Endodermal cell (in vitro differentiated cells): Measurements from ENCODE around the gene ARCN1. TPM values are rescaled to one million over a fixed set of nuclear protein-coding genes. Genes with fewer than 3 reads are reported as not detected.

ENCODE experiments used
- DNase-seq: peaks from one replicate; pipeline ENCODE4 v3.0.0-alpha.2; 2017
- H3K27ac ChIP-seq: 2 replicates; pipeline ENCODE4 v1.5.1; 2013; ENCODE audit warnings: mild to moderate bottlenecking, low read depth, low read length, moderate library complexity
- H3K27me3 ChIP-seq: 2 replicates; pipeline ENCODE4 v1.6.1; 2013; ENCODE audit warnings: mild to moderate bottlenecking, low read length, moderate library complexity; ENCODE audit not compliant: insufficient read depth, control insufficient read depth, poor library complexity, severe bottlenecking
- H3K36me3 ChIP-seq: 2 replicates; pipeline ENCODE4 v1.7.0; 2013; ENCODE audit warnings: mild to moderate bottlenecking, low read length, moderate library complexity; ENCODE audit not compliant: control insufficient read depth, insufficient read depth
- H3K4me1 ChIP-seq: one replicate; pipeline ENCODE4 v1.7.0; 2013; ENCODE audit warnings: low read length; ENCODE audit not compliant: control insufficient read depth, insufficient read depth
- H3K4me3 ChIP-seq: 2 replicates; pipeline ENCODE4 v1.5.1; 2013; ENCODE audit warnings: mild to moderate bottlenecking, low read length, moderate library complexity
- H3K9ac ChIP-seq: 2 replicates; pipeline ENCODE4 v1.6.1; 2013; ENCODE audit warnings: mild to moderate bottlenecking, low read length, moderate library complexity; ENCODE audit not compliant: poor library complexity, severe bottlenecking; ENCODE audit errors: extremely low read depth
- H3K9me3 ChIP-seq: 2 replicates; pipeline ENCODE4 v1.6.1; 2013; ENCODE audit warnings: mild to moderate bottlenecking, low read length, moderate library complexity; ENCODE audit not compliant: control insufficient read depth
- H3K27ac Mint-ChIP-seq: 2 replicates; pipeline ENCODE4 v1.8.0; 2020; ENCODE audit warnings: mixed read lengths
- H3K27me3 Mint-ChIP-seq: 2 replicates; pipeline ENCODE4 v1.8.0; 2021; ENCODE audit warnings: mild to moderate bottlenecking, mixed read lengths; ENCODE audit not compliant: insufficient read depth
- H3K36me3 Mint-ChIP-seq: 2 replicates; pipeline ENCODE4 v1.8.0; 2020; ENCODE audit warnings: low read depth, mixed read lengths
- H3K4me1 Mint-ChIP-seq: 2 replicates; pipeline ENCODE4 v1.8.0; 2020; ENCODE audit warnings: mixed read lengths
- H3K4me3 Mint-ChIP-seq: 2 replicates; pipeline ENCODE4 v1.8.0; 2020; ENCODE audit warnings: mild to moderate bottlenecking, moderate library complexity, mixed read lengths
- H3K9me3 Mint-ChIP-seq: 2 replicates; pipeline ENCODE4 v1.8.0; 2020; ENCODE audit warnings: mild to moderate bottlenecking, mixed read lengths
- WGBS, 2 experiments: methylation state at CpG; one replicate each; pipeline versions ENCODE4 v1.1.5 to v1.1.7; 2013; ENCODE audit warnings: missing lambda C conversion rate in 2 of 2, mixed read lengths in 1 of 2; ENCODE audit not compliant: insufficient coverage in 1 of 2, insufficient read length in 1 of 2; 5-methylcytosine and 5-hydroxymethylcytosine counted together
- total RNA-seq, 2 donors: library from RNA; stranded (reverse); fragmentation: NEBNext Ultra II Directional in 1 of 2; extraction: Animal tissue kit (Norgen Biotek cat#: 25700) in 1 of 2; gene quantifications; 2 replicates in 1 of 2; 3 replicates in 1 of 2; pipeline ENCODE4 v1.2.1, GENCODE V29; 2021
- TF ChIP-seq, protein P1 (sequence below): fragments of 200-600 bp; sonication (generic); conservative IDR thresholded peaks from 2 replicates; pipeline ENCODE4 v1.5.0; 2021; ENCODE audit warnings: antibody characterized with exemption, mild to moderate bottlenecking

The ARCN1 gene
- total RNA-seq, 2 donors from 2014 or later, result 130 to 161 TPM

DNA sequence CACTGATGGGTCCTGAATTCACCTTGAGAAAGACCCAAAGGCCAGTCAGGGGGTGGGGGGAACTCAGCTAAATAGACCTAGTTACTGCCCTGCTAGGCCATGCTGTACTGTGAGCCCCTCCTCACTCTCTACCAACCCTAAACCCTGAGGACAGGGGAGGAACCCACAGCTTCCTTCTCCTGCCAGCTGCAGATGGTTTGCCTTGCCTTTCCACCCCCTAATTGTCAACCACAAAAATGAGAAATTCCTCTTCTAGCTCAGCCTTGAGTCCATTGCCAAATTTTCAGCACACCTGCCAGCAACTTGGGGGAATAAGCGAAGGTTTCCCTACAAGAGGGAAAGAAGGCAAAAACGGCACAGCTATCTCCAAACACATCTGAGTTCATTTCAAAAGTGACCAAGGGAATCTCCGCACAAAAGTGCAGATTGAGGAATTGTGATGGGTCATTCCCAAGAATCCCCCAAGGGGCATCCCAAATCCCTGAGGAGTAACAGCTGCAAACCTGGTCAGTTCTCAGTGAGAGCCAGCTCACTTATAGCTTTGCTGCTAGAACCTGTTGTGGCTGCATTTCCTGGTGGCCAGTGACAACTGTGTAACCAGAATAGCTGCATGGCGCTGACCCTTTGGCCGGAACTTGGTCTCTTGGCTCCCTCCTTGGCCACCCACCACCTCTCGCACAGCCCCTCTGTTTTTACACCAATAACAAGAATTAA, 47.3 kb upstream of the ARCN1 start:
- Histone ChIP-seq H3K36me3 (peaks cover 56% of the 10 kb centered on the region), H3K9ac (no peak overlapping the region), H3K9me3 (no peaks in the 10 kb centered on the region), H3K27me3 (no peaks in the 10 kb centered on the region), H3K4me3 (no peak overlapping the region), H3K4me1 (peaks cover 7% of the 10 kb centered on the region), H3K27ac (no peak overlapping the region)
- Mint-ChIP-seq H3K4me3 (no peak overlapping the region), H3K36me3 (peaks cover 40% of the 10 kb centered on the region), H3K27me3 (no peaks in the 10 kb centered on the region), H3K27ac (no peak overlapping the region), H3K9me3 (no peaks in the 10 kb centered on the region), H3K4me1 (peaks cover 39% of the 10 kb centered on the region)
- WGBS, 2 experiments, result 96 to 97% methylated on average over 5 to 6 of the region's 6 CpGs
- TF ChIP-seq, protein P1, sequence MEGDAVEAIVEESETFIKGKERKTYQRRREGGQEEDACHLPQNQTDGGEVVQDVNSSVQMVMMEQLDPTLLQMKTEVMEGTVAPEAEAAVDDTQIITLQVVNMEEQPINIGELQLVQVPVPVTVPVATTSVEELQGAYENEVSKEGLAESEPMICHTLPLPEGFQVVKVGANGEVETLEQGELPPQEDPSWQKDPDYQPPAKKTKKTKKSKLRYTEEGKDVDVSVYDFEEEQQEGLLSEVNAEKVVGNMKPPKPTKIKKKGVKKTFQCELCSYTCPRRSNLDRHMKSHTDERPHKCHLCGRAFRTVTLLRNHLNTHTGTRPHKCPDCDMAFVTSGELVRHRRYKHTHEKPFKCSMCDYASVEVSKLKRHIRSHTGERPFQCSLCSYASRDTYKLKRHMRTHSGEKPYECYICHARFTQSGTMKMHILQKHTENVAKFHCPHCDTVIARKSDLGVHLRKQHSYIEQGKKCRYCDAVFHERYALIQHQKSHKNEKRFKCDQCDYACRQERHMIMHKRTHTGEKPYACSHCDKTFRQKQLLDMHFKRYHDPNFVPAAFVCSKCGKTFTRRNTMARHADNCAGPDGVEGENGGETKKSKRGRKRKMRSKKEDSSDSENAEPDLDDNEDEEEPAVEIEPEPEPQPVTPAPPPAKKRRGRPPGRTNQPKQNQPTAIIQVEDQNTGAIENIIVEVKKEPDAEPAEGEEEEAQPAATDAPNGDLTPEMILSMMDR, result no peak
- no peak for DNase-seq

DNA sequence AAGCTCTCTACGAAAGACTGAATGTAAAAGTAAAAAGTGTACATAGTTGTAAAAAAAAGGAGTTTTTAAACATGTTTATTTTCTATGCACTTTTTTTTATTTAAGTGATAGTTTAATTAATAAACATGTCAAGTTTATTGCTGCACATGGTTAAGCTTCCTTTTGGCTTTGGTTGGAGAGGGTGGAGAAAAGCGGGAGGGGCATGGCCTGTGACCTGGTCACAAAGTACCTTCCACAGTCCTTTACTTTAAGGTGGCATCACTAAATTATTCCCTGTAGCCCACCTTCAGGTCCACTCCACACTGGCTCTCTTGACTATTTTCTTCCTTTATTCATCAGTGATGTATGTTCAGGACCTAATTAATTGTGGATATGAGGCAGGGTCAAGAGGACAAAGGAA, 45.5 kb upstream of the ARCN1 start:
- WGBS, 2 experiments, result 95 to 100% methylated on average over 1 to 2 of the region's 2 CpGs
- no peak overlapping the region for H3K9ac ChIP-seq
- peaks cover 8% of the 10 kb centered on the region for H3K4me1 ChIP-seq
- H3K36me3 ChIP-seq, result peaks cover 39% of the 10 kb centered on the region
- no peaks in the 10 kb centered on the region for H3K27me3 Mint-ChIP-seq
- H3K27ac Mint-ChIP-seq, result no peak overlapping the region
- DNase-seq, result no peak
- peaks cover 42% of the 10 kb centered on the region for H3K4me1 Mint-ChIP-seq
- no peak overlapping the region for H3K4me3 ChIP-seq
- no peaks in the 10 kb centered on the region for H3K9me3 ChIP-seq
- no peaks in the 10 kb centered on the region for H3K27me3 ChIP-seq
- TF ChIP-seq, protein P1, result no peak
- peaks cover 24% of the 10 kb centered on the region for H3K36me3 Mint-ChIP-seq
- H3K9me3 Mint-ChIP-seq, result no peaks in the 10 kb centered on the region
- H3K4me3 Mint-ChIP-seq, result no peak overlapping the region
- no peak overlapping the region for H3K27ac ChIP-seq

DNA sequence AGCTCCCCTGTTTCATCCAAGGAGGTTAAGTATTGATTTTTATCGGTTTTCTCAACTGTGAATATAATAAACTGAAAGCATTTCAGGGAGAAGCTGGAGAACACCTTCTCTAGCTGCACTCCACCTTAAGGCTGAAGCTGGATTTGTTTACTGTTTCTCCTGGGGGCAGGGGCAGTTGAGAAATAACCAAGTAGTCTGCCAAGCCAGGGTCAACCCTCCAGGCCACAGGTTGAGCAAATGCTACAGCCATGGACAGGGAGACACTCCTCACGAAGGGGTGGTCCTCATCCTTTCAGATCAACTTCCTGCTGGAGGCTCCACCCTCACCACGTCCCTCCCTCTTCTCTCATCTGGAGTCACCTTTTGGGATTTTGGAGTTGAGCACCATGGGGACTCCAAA, 45.1 kb upstream of the ARCN1 start, which contains the start of gene TTC36:
TSS of gene TTC36 (plus strand) at position 366 of the 400 bp plus-strand sequence. CDS start at position 387, 21 bp downstream.
- H3K27ac Mint-ChIP-seq, result peak within 1 kb of the TSS; percentile 48
- WGBS, 2 experiments, result 81 to 93% methylated on average over 3 of the region's 3 CpGs
- peaks cover 42% of the 10 kb centered on the region for H3K4me1 Mint-ChIP-seq
- peaks cover 8% of the 10 kb centered on the region for H3K4me1 ChIP-seq
- H3K27me3 Mint-ChIP-seq, result no peaks in the 10 kb centered on the region
- H3K4me3 Mint-ChIP-seq, result no peak within 1 kb of the TSS
- H3K27me3 ChIP-seq, result no peaks in the 10 kb centered on the region
- H3K4me3 ChIP-seq, result no peak within 1 kb of the TSS
- H3K9ac ChIP-seq, result no peak within 1 kb of the TSS
- peaks cover 35% of the 10 kb centered on the region for H3K36me3 ChIP-seq
- no peaks in the 10 kb centered on the region for H3K9me3 Mint-ChIP-seq
- H3K36me3 Mint-ChIP-seq, result peaks cover 20% of the 10 kb centered on the region
- no peaks in the 10 kb centered on the region for H3K9me3 ChIP-seq
- H3K27ac ChIP-seq, result no peak within 1 kb of the TSS
- TF ChIP-seq, protein P1, result no peak
- DNase-seq, result no peak
